ENCODE data around the gene NFKBIE. TPM values are rescaled to one million over a fixed set of nuclear protein-coding genes. Genes with fewer than 3 reads are reported as not detected.

NFKBIE gene
- total RNA-seq, 6 experiments from 2014 or later, result 4.2 to 6.7 (median 5.8) TPM

GRCh38 chr6:44257753-44258324, 7.5 kb downstream of the NFKBIE start:
- Mint-ChIP-seq H3K36me3 (ENCODE audit: low read depth) (peaks cover 35% of the 10 kb centered on the region), H3K4me3 (peak overlapping the region; percentile 89), H3K9me3 (no peaks in the 10 kb centered on the region), H3K27me3 (ENCODE audit: insufficient read depth) (peaks cover 27% of the 10 kb centered on the region), H3K4me1 (ENCODE audit: low read depth) (peaks cover 55% of the 10 kb centered on the region), H3K27ac (peak overlapping the region; percentile 84)
- no peak for DNase-seq
- peak; percentile 38 for TF ChIP-seq CTCF (IDR thresholded peaks at IDR 0.05)

GRCh38 chr6:44257025-44257752, 8.2 kb downstream of the NFKBIE start, which contains the start of gene SLC35B2:
Gene SLC35B2, minus strand, starts transcription at chr6:44257528. Its CDS starts 118 bp downstream, at chr6:44257410.
- no peaks in the 10 kb centered on the region for H3K9me3 Mint-ChIP-seq
- peaks cover 42% of the 10 kb centered on the region for H3K36me3 Mint-ChIP-seq (ENCODE audit: low read depth)
- H3K4me1 Mint-ChIP-seq (ENCODE audit: low read depth), result peaks cover 51% of the 10 kb centered on the region
- peak within 1 kb of the TSS; percentile 84 for H3K27ac Mint-ChIP-seq
- peaks cover 27% of the 10 kb centered on the region for H3K27me3 Mint-ChIP-seq (ENCODE audit: insufficient read depth)
- peak within 1 kb of the TSS; percentile 93 for H3K4me3 Mint-ChIP-seq
- peak; percentile 84 for TF ChIP-seq CTCF (IDR thresholded peaks at IDR 0.05)
- peak; percentile 55 for DNase-seq

GRCh38 chr6:44256775-44257024, 8.7 kb downstream of the NFKBIE start:
- H3K4me1 Mint-ChIP-seq (ENCODE audit: low read depth), result peaks cover 56% of the 10 kb centered on the region
- H3K4me3 Mint-ChIP-seq, result peak overlapping the region; percentile 93
- H3K36me3 Mint-ChIP-seq (ENCODE audit: low read depth), result peaks cover 46% of the 10 kb centered on the region
- H3K27ac Mint-ChIP-seq, result peak overlapping the region; percentile 81
- H3K27me3 Mint-ChIP-seq (ENCODE audit: insufficient read depth), result peaks cover 28% of the 10 kb centered on the region
- no peak for DNase-seq
- TF ChIP-seq CTCF (IDR thresholded peaks at IDR 0.05), result no peak
- no peaks in the 10 kb centered on the region for H3K9me3 Mint-ChIP-seq

- Mint-ChIP-seq H3K36me3 (ENCODE audit: low read depth) (peaks cover 52% of the 10 kb centered on the region), H3K27ac (peak overlapping the region; percentile 81)
These were observed 9.2 kb downstream of the NFKBIE start for GRCh38 chr6:44255871-44256774.

More at GRCh38 chr6:44255871-44256774, 9.2 kb downstream of the NFKBIE start:
- peaks cover 29% of the 10 kb centered on the region for H3K27me3 Mint-ChIP-seq (ENCODE audit: insufficient read depth)
- H3K9me3 Mint-ChIP-seq, result no peaks in the 10 kb centered on the region
- no peak for TF ChIP-seq CTCF (IDR thresholded peaks at IDR 0.05)
- peaks cover 62% of the 10 kb centered on the region for H3K4me1 Mint-ChIP-seq (ENCODE audit: low read depth)
- no peak for DNase-seq
- H3K4me3 Mint-ChIP-seq, result peak overlapping the region; percentile 93

All from HFFc6 (cell line).